Nephron (organoid): ENCODE results near the gene BCDIN3D.
"Not testable (repeated sequence)": the region's sequence is repeated elsewhere in the genome, so short reads cannot be mapped to it uniquely, and the experiment has no call there.

Experiments used
- H3K27ac Mint-ChIP-seq, 3 experiments: 2 replicates each; pipeline ENCODE4 v1.8.0; 2020; ENCODE audit warnings: mixed read lengths in 3 of 3, mild to moderate bottlenecking in 2 of 3, moderate library complexity in 1 of 3
- H3K27me3 Mint-ChIP-seq: 2 replicates; pipeline ENCODE4 v1.8.0; 2021; ENCODE audit warnings: low read depth, mild to moderate bottlenecking, moderate library complexity, mixed read lengths
- H3K36me3 Mint-ChIP-seq: 2 replicates; pipeline ENCODE4 v1.8.0; 2020; ENCODE audit warnings: low read depth, mixed read lengths
- H3K4me1 Mint-ChIP-seq: 2 replicates; pipeline ENCODE4 v1.8.0; 2020; ENCODE audit warnings: mixed read lengths
- H3K4me3 Mint-ChIP-seq, 3 experiments: 2 replicates each; pipeline ENCODE4 v1.8.0; 2020; ENCODE audit warnings: mild to moderate bottlenecking in 3 of 3, mixed read lengths in 3 of 3, moderate library complexity in 2 of 3
- H3K9me3 Mint-ChIP-seq: 2 replicates; pipeline ENCODE4 v1.8.0; 2020; ENCODE audit warnings: mixed read lengths
- TF ChIP-seq, protein P1 (sequence below), 3 experiments: fragments of 200-600 bp; sonication (generic); IDR thresholded peaks; one replicate each; pipeline ENCODE4 v1.5.0; 2021; ENCODE audit warnings: antibody characterized with exemption in 3 of 3; ENCODE audit not compliant: unreplicated experiment in 3 of 3

The BCDIN3D gene

DNA sequence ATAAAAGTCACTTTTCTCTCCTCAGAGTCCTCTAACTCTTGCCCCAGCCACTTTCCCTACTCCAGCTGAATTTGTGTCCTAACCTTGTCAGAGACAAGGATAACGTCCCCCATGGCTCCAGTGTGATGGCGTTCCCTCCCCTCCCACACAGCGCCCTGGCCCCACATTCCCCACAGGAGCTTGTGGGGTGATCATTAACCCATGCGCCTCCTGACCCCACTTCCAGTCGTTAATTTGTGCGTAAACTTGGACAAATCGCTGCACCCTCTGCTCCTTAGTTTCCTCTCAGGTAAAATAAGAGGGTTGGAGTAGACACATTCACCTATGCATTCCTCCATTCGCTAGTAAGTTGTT, 22.9 kb upstream of the BCDIN3D start:
- Mint-ChIP-seq H3K4me3 (no peak overlapping the region), H3K27ac (no peak overlapping the region), H3K4me1 (peaks cover 57% of the 10 kb centered on the region), H3K27me3 (peaks cover 45% of the 10 kb centered on the region), H3K9me3 (no peaks in the 10 kb centered on the region), H3K36me3 (no peaks in the 10 kb centered on the region)
- TF ChIP-seq, protein P1, sequence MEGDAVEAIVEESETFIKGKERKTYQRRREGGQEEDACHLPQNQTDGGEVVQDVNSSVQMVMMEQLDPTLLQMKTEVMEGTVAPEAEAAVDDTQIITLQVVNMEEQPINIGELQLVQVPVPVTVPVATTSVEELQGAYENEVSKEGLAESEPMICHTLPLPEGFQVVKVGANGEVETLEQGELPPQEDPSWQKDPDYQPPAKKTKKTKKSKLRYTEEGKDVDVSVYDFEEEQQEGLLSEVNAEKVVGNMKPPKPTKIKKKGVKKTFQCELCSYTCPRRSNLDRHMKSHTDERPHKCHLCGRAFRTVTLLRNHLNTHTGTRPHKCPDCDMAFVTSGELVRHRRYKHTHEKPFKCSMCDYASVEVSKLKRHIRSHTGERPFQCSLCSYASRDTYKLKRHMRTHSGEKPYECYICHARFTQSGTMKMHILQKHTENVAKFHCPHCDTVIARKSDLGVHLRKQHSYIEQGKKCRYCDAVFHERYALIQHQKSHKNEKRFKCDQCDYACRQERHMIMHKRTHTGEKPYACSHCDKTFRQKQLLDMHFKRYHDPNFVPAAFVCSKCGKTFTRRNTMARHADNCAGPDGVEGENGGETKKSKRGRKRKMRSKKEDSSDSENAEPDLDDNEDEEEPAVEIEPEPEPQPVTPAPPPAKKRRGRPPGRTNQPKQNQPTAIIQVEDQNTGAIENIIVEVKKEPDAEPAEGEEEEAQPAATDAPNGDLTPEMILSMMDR (IDR thresholded peaks at IDR 0.05; ENCODE audit: unreplicated experiment in 3 of 3) = no peak

DNA sequence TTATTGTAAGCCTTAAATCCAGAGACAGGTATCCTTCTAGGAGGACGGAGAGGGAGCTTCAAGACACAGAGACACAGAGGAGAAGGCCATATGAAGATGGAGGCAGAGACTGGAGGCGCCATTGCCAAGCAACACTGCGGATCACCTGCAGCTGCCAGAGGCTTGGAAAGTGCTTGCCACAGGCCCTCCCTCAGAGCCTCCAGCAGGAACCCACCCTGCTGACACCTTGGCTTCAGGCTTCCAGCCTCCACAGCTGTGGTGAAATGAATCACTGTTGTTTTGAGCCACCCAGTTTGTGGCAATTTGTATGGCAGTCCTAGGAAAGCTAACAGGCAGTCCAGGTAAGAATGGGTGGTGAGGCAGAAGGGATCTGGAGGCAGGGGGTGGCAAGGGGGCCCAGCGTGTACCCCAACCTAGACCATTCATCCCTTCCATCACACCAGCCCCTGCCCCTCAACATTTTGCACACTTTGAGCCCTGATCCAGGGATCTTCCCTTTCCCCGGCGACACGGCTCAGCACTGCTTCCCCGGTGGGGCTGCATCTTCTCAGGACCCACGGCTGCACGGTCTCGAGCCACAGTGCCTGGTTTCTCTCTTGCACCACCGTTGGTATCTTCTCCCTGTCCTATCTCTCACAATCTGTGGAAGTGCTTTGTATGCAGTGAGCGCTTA, 22.3 kb upstream of the BCDIN3D start:
- Mint-ChIP-seq H3K36me3 (no peaks in the 10 kb centered on the region), H3K4me3 (no peak overlapping the region), H3K27me3 (peaks cover 45% of the 10 kb centered on the region), H3K4me1 (peaks cover 52% of the 10 kb centered on the region), H3K27ac (peak overlapping the region in 1 of 3 experiments; percentile 4), H3K9me3 (no peaks in the 10 kb centered on the region)
- TF ChIP-seq, protein P1 (IDR thresholded peaks at IDR 0.05; ENCODE audit: unreplicated experiment in 3 of 3) = no peak

GRCh38 chr12:49864798-49865090, 21.8 kb upstream of the BCDIN3D start:
- TF ChIP-seq, protein P1 (IDR thresholded peaks at IDR 0.05; ENCODE audit: unreplicated experiment in 3 of 3) = no peak
- Mint-ChIP-seq H3K36me3 (peaks cover 3% of the 10 kb centered on the region), H3K4me1 (peaks cover 47% of the 10 kb centered on the region), H3K9me3 (peaks cover 3% of the 10 kb centered on the region), H3K27ac (peak overlapping the region in 1 of 3 experiments; percentile 4), H3K27me3 (peaks cover 43% of the 10 kb centered on the region), H3K4me3 (no peak overlapping the region)

- no peak overlapping the region for H3K4me3 Mint-ChIP-seq
- TF ChIP-seq, protein P1 (IDR thresholded peaks at IDR 0.05; ENCODE audit: unreplicated experiment in 3 of 3) = no peak
- H3K9me3 Mint-ChIP-seq = peaks cover 4% of the 10 kb centered on the region
- peaks cover 42% of the 10 kb centered on the region for H3K4me1 Mint-ChIP-seq
- H3K27me3 Mint-ChIP-seq = peaks cover 38% of the 10 kb centered on the region
- H3K36me3 Mint-ChIP-seq = peaks cover 4% of the 10 kb centered on the region
- H3K27ac Mint-ChIP-seq = peak overlapping the region in 1 of 3 experiments; percentile 4
Observed at GRCh38 chr12:49863946-49864797, 21.3 kb upstream of the BCDIN3D start.

DNA sequence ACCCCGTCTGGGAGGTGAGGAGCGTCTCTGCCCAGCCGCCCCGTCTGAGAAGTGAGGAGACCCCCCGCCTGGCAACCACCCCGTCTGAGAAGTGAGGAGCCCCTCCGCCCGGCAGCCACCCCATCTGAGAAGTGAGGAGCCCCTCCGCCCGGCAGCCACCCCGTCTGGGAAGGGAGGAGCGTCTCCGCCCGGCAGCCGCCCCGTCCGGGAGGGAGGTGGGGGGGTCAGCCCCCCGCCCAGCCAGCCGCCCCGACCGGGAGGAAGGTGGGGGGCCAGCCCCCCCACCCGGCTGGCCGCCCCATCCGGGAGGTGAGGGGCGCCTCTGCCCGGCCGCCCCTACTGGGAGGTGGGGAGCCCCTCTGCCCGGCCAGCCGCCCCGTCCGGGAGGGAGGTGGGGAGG, 18.0 kb upstream of the BCDIN3D start:
- not testable (repeated sequence) for H3K36me3 Mint-ChIP-seq, H3K27ac Mint-ChIP-seq, H3K4me3 Mint-ChIP-seq, H3K9me3 Mint-ChIP-seq
- peaks cover 14% of the 10 kb centered on the region for H3K4me1 Mint-ChIP-seq
- H3K27me3 Mint-ChIP-seq = peaks cover 37% of the 10 kb centered on the region

DNA sequence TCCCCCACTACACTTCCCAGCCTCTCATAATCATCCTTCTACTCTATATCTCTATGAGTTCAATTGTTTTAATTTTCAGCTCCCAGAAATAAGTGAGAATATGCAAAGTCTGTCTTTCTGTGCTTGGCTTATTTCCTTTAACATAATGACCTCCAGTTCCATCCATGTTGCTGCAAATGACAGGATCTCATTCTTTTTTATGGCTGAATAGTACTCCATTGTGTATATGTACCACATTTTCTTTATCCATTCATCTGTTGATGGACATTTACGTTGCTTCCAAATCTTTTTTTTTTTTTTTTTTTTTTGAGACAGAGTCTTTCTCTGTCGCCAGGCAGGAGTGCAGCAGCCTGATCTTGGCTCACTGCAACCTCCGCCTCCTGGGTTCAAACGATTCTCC, 13.0 kb upstream of the BCDIN3D start:
- not testable (repeated sequence) for H3K27ac Mint-ChIP-seq, H3K4me1 Mint-ChIP-seq, H3K36me3 Mint-ChIP-seq, H3K4me3 Mint-ChIP-seq, H3K9me3 Mint-ChIP-seq
- peaks cover 55% of the 10 kb centered on the region for H3K27me3 Mint-ChIP-seq

- Mint-ChIP-seq H3K27me3 (peaks cover 55% of the 10 kb centered on the region), H3K4me1 (no peaks in the 10 kb centered on the region), H3K36me3 (peaks cover 4% of the 10 kb centered on the region), H3K4me3 (no peak overlapping the region), H3K27ac (no peak overlapping the region), H3K9me3 (peaks cover 3% of the 10 kb centered on the region)
- TF ChIP-seq, protein P1 (IDR thresholded peaks at IDR 0.05; ENCODE audit: unreplicated experiment in 3 of 3) = no peak
Observed at GRCh38 chr12:49854976-49855375, 12.1 kb upstream of the BCDIN3D start.
